Measurements from ENCODE around the gene SDK1. TPM values are rescaled to one million over a fixed set of nuclear protein-coding genes. Genes with fewer than 3 reads are reported as not detected.

Gene SDK1
- total and polyA plus RNA-seq, 2 experiments from 2014 or later = not detected

- Histone ChIP-seq H3K9me3 (ENCODE audit: low read depth) (no peaks in the 10 kb centered on the region), H3K4me2 (ENCODE audit: unreplicated experiment) (no peak overlapping the region), H3K4me3 (no peak overlapping the region), H3K27ac (no peak overlapping the region), H3K9ac (no peak overlapping the region), H3K9me2 (ENCODE audit: insufficient read depth) (no peaks in the 10 kb centered on the region), H3F3A (ENCODE audit: insufficient read depth) (no peaks in the 10 kb centered on the region), H3K4me1 (ENCODE audit: insufficient read depth) (no peaks in the 10 kb centered on the region), H3K79me2 (ENCODE audit: insufficient read depth) (no peaks in the 10 kb centered on the region), H2AFZ (no peak overlapping the region), H4K20me1 (ENCODE audit: insufficient read depth) (no peaks in the 10 kb centered on the region), H3K36me3 (ENCODE audit: low read depth) (no peaks in the 10 kb centered on the region), H3K27me3 (replicated peaks; ENCODE audit: insufficient read depth) (no peaks in the 10 kb centered on the region)
- TF ChIP-seq EZH2phosphoT487 (IDR thresholded peaks at IDR 0.05; ENCODE audit: insufficient read depth, low read depth) (no peak), EZH2 (IDR thresholded peaks at IDR 0.05; ENCODE audit: insufficient read depth, poor library complexity, severe bottlenecking) (no peak)
- in situ Hi-C loops (cut with MboI) = no loop called here
- no peak for DNase-seq
- WGBS, 2 experiments (ENCODE audit: low coverage in 1 of 2, low lambda C conversion rate in 2 of 2, missing lambda C conversion rate in 2 of 2) = 30 to 42% methylated on average over 5 of the region's 5 CpGs
These were observed 839.9 kb downstream of the SDK1 start for GRCh38 chr7:4140933-4141332.

- no peaks in the 10 kb centered on the region for H3K9me2 ChIP-seq (ENCODE audit: insufficient read depth)
- no peak overlapping the region for H3K4me2 ChIP-seq (ENCODE audit: unreplicated experiment)
- no peaks in the 10 kb centered on the region for H3K27me3 ChIP-seq (replicated peaks; ENCODE audit: insufficient read depth)
- no peak overlapping the region for H3K9ac ChIP-seq
- no peak for DNase-seq
- H3F3A ChIP-seq (ENCODE audit: insufficient read depth) = no peaks in the 10 kb centered on the region
- no peak overlapping the region for H2AFZ ChIP-seq
- H3K27ac ChIP-seq = no peak overlapping the region
- in situ Hi-C loops (cut with MboI) = no loop called here
- H3K36me3 ChIP-seq (ENCODE audit: low read depth) = no peaks in the 10 kb centered on the region
- no peak for TF ChIP-seq EZH2 (IDR thresholded peaks at IDR 0.05; ENCODE audit: insufficient read depth, poor library complexity, severe bottlenecking)
- no peak for TF ChIP-seq EZH2phosphoT487 (IDR thresholded peaks at IDR 0.05; ENCODE audit: insufficient read depth, low read depth)
- no peaks in the 10 kb centered on the region for H3K9me3 ChIP-seq (ENCODE audit: low read depth)
- WGBS, 2 experiments (ENCODE audit: low coverage in 1 of 2, low lambda C conversion rate in 2 of 2, missing lambda C conversion rate in 2 of 2) = 47 to 63% methylated on average over 7 of the region's 7 CpGs
- no peaks in the 10 kb centered on the region for H4K20me1 ChIP-seq (ENCODE audit: insufficient read depth)
- H3K79me2 ChIP-seq (ENCODE audit: insufficient read depth) = no peaks in the 10 kb centered on the region
- no peak overlapping the region for H3K4me3 ChIP-seq
- no peaks in the 10 kb centered on the region for H3K4me1 ChIP-seq (ENCODE audit: insufficient read depth)
These were observed 842.0 kb downstream of the SDK1 start for GRCh38 chr7:4143006-4143405.

DNA sequence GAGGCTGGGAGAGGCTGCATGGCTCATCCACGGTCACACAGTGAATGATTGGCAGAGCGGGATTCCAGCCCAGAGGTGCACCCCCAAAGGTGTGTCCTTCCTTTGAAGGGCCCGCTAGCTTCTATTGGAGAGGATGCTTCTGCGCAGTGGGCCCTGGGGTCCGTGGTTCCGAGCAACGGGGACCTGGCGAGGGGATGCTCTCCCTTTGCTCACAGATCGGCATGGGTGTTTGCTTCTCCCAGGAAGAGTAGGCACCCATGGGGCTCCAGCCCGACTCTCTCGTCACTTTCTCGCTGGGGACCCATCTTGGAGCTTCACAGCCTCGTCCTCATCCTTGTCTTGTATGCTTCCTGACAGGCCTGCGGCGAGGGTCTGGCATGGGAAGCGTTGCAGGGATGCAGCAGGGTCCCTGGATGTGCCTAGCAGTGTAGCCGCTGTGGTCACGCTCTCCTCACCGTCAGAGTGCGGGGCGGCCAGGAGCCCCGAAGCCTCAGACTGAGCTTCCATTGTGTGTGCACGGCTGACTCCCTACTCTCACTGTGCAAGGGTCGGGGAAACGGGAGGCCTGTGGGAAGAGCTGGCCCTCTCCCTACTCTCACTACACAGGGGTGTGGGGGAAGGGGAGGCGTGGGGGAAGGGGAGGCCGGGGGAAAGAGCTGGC, 842.6 kb downstream of the SDK1 start:
- in situ Hi-C loops (cut with MboI) = no loop called here
- no peaks in the 10 kb centered on the region for H3K9me2 ChIP-seq (ENCODE audit: insufficient read depth)
- no peaks in the 10 kb centered on the region for H3K9me3 ChIP-seq (ENCODE audit: low read depth)
- H3K27ac ChIP-seq = no peak overlapping the region
- no peaks in the 10 kb centered on the region for H4K20me1 ChIP-seq (ENCODE audit: insufficient read depth)
- no peaks in the 10 kb centered on the region for H3F3A ChIP-seq (ENCODE audit: insufficient read depth)
- no peaks in the 10 kb centered on the region for H3K36me3 ChIP-seq (ENCODE audit: low read depth)
- H2AFZ ChIP-seq = no peak overlapping the region
- no peaks in the 10 kb centered on the region for H3K4me1 ChIP-seq (ENCODE audit: insufficient read depth)
- no peaks in the 10 kb centered on the region for H3K79me2 ChIP-seq (ENCODE audit: insufficient read depth)
- H3K9ac ChIP-seq = no peak overlapping the region
- TF ChIP-seq EZH2 (IDR thresholded peaks at IDR 0.05; ENCODE audit: insufficient read depth, poor library complexity, severe bottlenecking) (no peak), EZH2phosphoT487 (IDR thresholded peaks at IDR 0.05; ENCODE audit: insufficient read depth, low read depth) (no peak)
- H3K4me2 ChIP-seq (ENCODE audit: unreplicated experiment) = no peak overlapping the region
- H3K4me3 ChIP-seq = no peak overlapping the region
- 69 to 76% methylated on average over 26 to 27 of the region's 27 CpGs for WGBS, 2 experiments (ENCODE audit: low coverage in 1 of 2, low lambda C conversion rate in 2 of 2, missing lambda C conversion rate in 2 of 2)
- no peak for DNase-seq
- no peaks in the 10 kb centered on the region for H3K27me3 ChIP-seq (replicated peaks; ENCODE audit: insufficient read depth)

DNA sequence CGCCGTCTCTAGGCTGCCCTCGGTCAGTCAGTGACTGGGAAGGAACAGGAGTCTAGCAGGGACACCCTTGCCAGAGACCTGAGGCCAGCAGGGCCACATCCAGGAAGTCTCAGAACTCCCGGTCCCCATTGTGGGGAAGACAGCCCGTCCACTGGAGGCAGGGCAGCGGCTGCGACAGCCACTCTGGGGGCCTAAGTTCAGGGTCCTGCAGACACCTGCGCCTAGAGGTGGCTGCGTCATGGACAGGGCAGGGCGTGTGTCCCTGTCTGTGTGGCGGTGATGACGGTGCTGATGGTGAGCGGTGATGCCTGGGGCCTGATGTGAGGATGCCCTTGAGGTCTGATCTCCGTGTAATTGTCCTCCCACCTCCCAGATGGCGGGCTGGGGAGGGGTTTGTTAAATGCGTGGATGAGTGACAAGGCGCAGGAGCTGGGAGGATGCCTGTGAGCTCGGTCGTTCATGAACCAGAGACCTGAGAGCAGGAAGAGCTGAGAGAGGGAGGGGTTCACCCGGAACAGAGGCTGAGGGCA, 843.2 kb downstream of the SDK1 start:
- no peak for TF ChIP-seq EZH2 (IDR thresholded peaks at IDR 0.05; ENCODE audit: insufficient read depth, poor library complexity, severe bottlenecking)
- no peak for TF ChIP-seq EZH2phosphoT487 (IDR thresholded peaks at IDR 0.05; ENCODE audit: insufficient read depth, low read depth)
- in situ Hi-C loops (cut with MboI) = no loop called here
- H3F3A ChIP-seq (ENCODE audit: insufficient read depth) = no peaks in the 10 kb centered on the region

More for the DNA sequence above, 843.2 kb downstream of the SDK1 start:
- Histone ChIP-seq H3K36me3 (ENCODE audit: low read depth) (no peaks in the 10 kb centered on the region), H3K4me1 (ENCODE audit: insufficient read depth) (no peaks in the 10 kb centered on the region), H3K4me3 (no peak overlapping the region), H4K20me1 (ENCODE audit: insufficient read depth) (no peaks in the 10 kb centered on the region), H3K27me3 (replicated peaks; ENCODE audit: insufficient read depth) (no peaks in the 10 kb centered on the region), H2AFZ (no peak overlapping the region), H3K9me2 (ENCODE audit: insufficient read depth) (no peaks in the 10 kb centered on the region), H3K79me2 (ENCODE audit: insufficient read depth) (no peaks in the 10 kb centered on the region), H3K9ac (no peak overlapping the region), H3K4me2 (ENCODE audit: unreplicated experiment) (no peak overlapping the region), H3K27ac (no peak overlapping the region), H3K9me3 (ENCODE audit: low read depth) (no peaks in the 10 kb centered on the region)
- no peak for DNase-seq
- WGBS, 2 experiments (ENCODE audit: low coverage in 1 of 2, low lambda C conversion rate in 2 of 2, missing lambda C conversion rate in 2 of 2) = 25 to 46% methylated on average over 14 to 17 of the region's 20 CpGs

Measured in GM23248 (cell line).